Diencephalon (tissue), 1 donor: ENCODE results near the gene TBC1D22A. TPM values are rescaled to one million over a fixed set of nuclear protein-coding genes. Genes with fewer than 3 reads are reported as not detected.

Experiments
- total RNA-seq: library from RNA; depleted of rRNA; stranded (reverse); fragments of >200 nt; gene quantifications from one replicate; pipeline ENCODE4 v1.2.3, GENCODE V29; 2014

TBC1D22A gene
- 8.5 TPM for total RNA-seq

GRCh38 chr22:46762238-46763050 lies at the start of gene TBC1D22A:
Gene TBC1D22A (plus strand): TSS chr22:46762650. CDS start chr22:46762787, 137 bp downstream.

GRCh38 chr22:46737976-46738646 lies 24.3 kb upstream of the TBC1D22A start, which contains the start of gene CERK:
Gene CERK (minus strand): TSS chr22:46738252. CDS start chr22:46738148, 104 bp downstream.

Other genes with a start within 250 kb of the TBC1D22A start
- gene CELSR1, start 225.0 kb upstream of the TBC1D22A start, total RNA-seq, result 4.4 TPM
- 42.2 TPM for gene GRAMD4, start 142.3 kb upstream of the TBC1D22A start, total RNA-seq
- gene CERK, start 24.4 kb upstream of the TBC1D22A start, total RNA-seq, result 53.3 TPM